CD14-positive monocyte (primary cell): Measurements from ENCODE around the gene CDKL2. TPM values are rescaled to one million over a fixed set of nuclear protein-coding genes. Genes with fewer than 3 reads are reported as not detected.
"Not testable (repeated sequence)": the region's sequence is repeated elsewhere in the genome, so short reads cannot be mapped to it uniquely, and the experiment has no call there.

Source experiments
- DNase-seq, 3 donors: peaks; one replicate each; pipeline ENCODE4 v3.0.0-alpha.2; 2011 to 2022
- H2AFZ ChIP-seq: 2 replicates; pipeline ENCODE4 v1.6.0; 2012; ENCODE audit warnings: mild to moderate bottlenecking, low read depth, low read length, inconsistent platforms; ENCODE audit not compliant: insufficient read depth, poor library complexity, severe bottlenecking
- H3K27ac ChIP-seq, 2 donors: 1 replicate in 1 of 2; 2 replicates in 1 of 2; pipeline ENCODE4 v1.5.1; 2012 to 2013; ENCODE audit warnings: low read length in 2 of 2, control low read depth in 1 of 2, inconsistent platforms in 1 of 2, low read depth in 1 of 2, mild to moderate bottlenecking in 1 of 2
- H3K27me3 ChIP-seq, 2 donors: one replicate each; pipeline versions ENCODE4 v1.6.0 to v1.6.1; 2011 to 2013; ENCODE audit warnings: low read length in 2 of 2; ENCODE audit not compliant: control insufficient read depth in 2 of 2, insufficient read depth in 2 of 2
- H3K36me3 ChIP-seq, 2 donors: replicated peaks in 1 of 2; 1 replicate in 1 of 2; 2 replicates in 1 of 2; pipeline versions ENCODE4 v1.5.1 to v1.6.1; 2012 to 2013; ENCODE audit warnings: low read length in 2 of 2, control low read depth in 1 of 2, inconsistent platforms in 1 of 2, mild to moderate bottlenecking in 1 of 2; ENCODE audit not compliant: insufficient read depth in 2 of 2, control insufficient read depth in 1 of 2
- H3K4me1 ChIP-seq, 2 donors: 1 replicate in 1 of 2; 2 replicates in 1 of 2; pipeline versions ENCODE4 v1.5.1 to v1.6.1; 2012 to 2013; ENCODE audit warnings: low read length in 2 of 2, control low read depth in 1 of 2, inconsistent platforms in 1 of 2, mild to moderate bottlenecking in 1 of 2, moderate library complexity in 1 of 2; ENCODE audit not compliant: insufficient read depth in 2 of 2, control insufficient read depth in 1 of 2
- H3K4me2 ChIP-seq: replicated peaks from 2 replicates; pipeline ENCODE3; 2012; ENCODE audit warnings: low read length, moderate library complexity, mild to moderate bottlenecking; ENCODE audit not compliant: poor library complexity, severe bottlenecking; ENCODE audit errors: extremely low read depth
- H3K4me3 ChIP-seq, 3 experiments: fragments of 200-600 bp in 1 of 3; sonication (generic) in 1 of 3; replicated peaks in 1 of 3; 1 replicate in 2 of 3; 2 replicates in 1 of 3; pipeline ENCODE4 v1.5.1; 2011 to 2013; ENCODE audit warnings: low read length in 3 of 3, mild to moderate bottlenecking in 3 of 3, control low read depth in 2 of 3, low read depth in 2 of 3, inconsistent platforms in 1 of 3, moderate library complexity in 1 of 3
- H3K79me2 ChIP-seq: 2 replicates; pipeline ENCODE4 v1.6.0; 2012; ENCODE audit warnings: mild to moderate bottlenecking, control low read depth, inconsistent platforms, low read length, moderate library complexity; ENCODE audit not compliant: insufficient read depth
- H3K9ac ChIP-seq: 2 replicates; pipeline ENCODE4 v1.6.0; 2017; ENCODE audit warnings: low read length, mild to moderate bottlenecking; ENCODE audit not compliant: insufficient read depth, poor library complexity, severe bottlenecking
- H3K9me3 ChIP-seq, 2 donors: replicated peaks in 1 of 2; 1 replicate in 1 of 2; 2 replicates in 1 of 2; pipeline versions ENCODE4 v1.5.1 to v1.6.1; 2012 to 2013; ENCODE audit warnings: low read length in 2 of 2, control low read depth in 1 of 2; ENCODE audit not compliant: control insufficient read depth in 1 of 2, insufficient read depth in 1 of 2
- H4K20me1 ChIP-seq: 2 replicates; pipeline ENCODE4 v1.6.0; 2012; ENCODE audit warnings: mild to moderate bottlenecking, low read length, control low read depth, moderate library complexity; ENCODE audit not compliant: insufficient read depth
- H3K27ac Mint-ChIP-seq, 7 donors: one replicate each; pipeline ENCODE4 v1.8.0; 2020; ENCODE audit warnings: mild to moderate bottlenecking in 7 of 7, mixed read lengths in 7 of 7, moderate library complexity in 6 of 7, inconsistent platforms in 2 of 7
- H3K27me3 Mint-ChIP-seq, 3 donors: one replicate each; pipeline ENCODE4 v1.8.0; 2021 to 2022; ENCODE audit warnings: low read depth in 3 of 3, mild to moderate bottlenecking in 3 of 3, mixed read lengths in 3 of 3, moderate library complexity in 3 of 3, inconsistent platforms in 1 of 3
- H3K36me3 Mint-ChIP-seq, 2 donors: one replicate each; pipeline ENCODE4 v1.8.0; 2020; ENCODE audit warnings: mixed read lengths in 2 of 2, inconsistent platforms in 1 of 2, mild to moderate bottlenecking in 1 of 2
- H3K4me1 Mint-ChIP-seq: one replicate; pipeline ENCODE4 v1.8.0; 2020; ENCODE audit warnings: mild to moderate bottlenecking, mixed read lengths
- H3K4me3 Mint-ChIP-seq, 2 donors: one replicate each; pipeline ENCODE4 v1.8.0; 2020; ENCODE audit warnings: mild to moderate bottlenecking in 2 of 2, mixed read lengths in 2 of 2, moderate library complexity in 1 of 2
- H3K9me3 Mint-ChIP-seq, 7 donors: one replicate each; pipeline ENCODE4 v1.8.0; 2020 to 2022; ENCODE audit warnings: mixed read lengths in 7 of 7, mild to moderate bottlenecking in 6 of 7, moderate library complexity in 6 of 7, inconsistent platforms in 2 of 7
- CTCF ChIP-seq: fragments of 200-600 bp; IDR thresholded peaks from one replicate; pipeline ENCODE4 v1.8.0; 2022; ENCODE audit warnings: antibody characterized with exemption, mild to moderate bottlenecking
- WGBS: methylation state at CpG from one replicate; pipeline ENCODE4 v1.1.5; 2013; ENCODE audit warnings: missing lambda C conversion rate; ENCODE audit not compliant: insufficient coverage; 5-methylcytosine and 5-hydroxymethylcytosine counted together
- intact Hi-C, 2 donors: fragments of 100-400 bp; cut with micrococcal nuclease; formaldehyde crosslinking; loops; one replicate each; pipeline versions ENCODE4 v1.15.0 to v1.15.1; 2023
- polyA plus RNA-seq, 3 donors: library from polyadenylated mRNA; depleted of rRNA in 1 of 3; unstranded in 2 of 3; stranded (reverse) in 1 of 3; fragments of 300-500 nt in 2 of 3; fragments of >200 nt in 1 of 3; fragmentation: Illumina TruSeq in 2 of 3; gene quantifications; 1 replicate in 2 of 3; 2 replicates in 1 of 3; pipeline ENCODE4 v1.2.3, GENCODE V29; 2012 to 2021

Gene CDKL2
- polyA plus RNA-seq, 3 donors, result not detected

GRCh38 chr4:75545526-75545925 is 84.8 kb downstream of the CDKL2 start:
- Histone ChIP-seq H3K9me3 (no peaks in the 10 kb centered on the region), H2AFZ (no peak overlapping the region), H3K4me3 (no peak overlapping the region), H3K4me2 (no peak overlapping the region), H3K27me3 (no peaks in the 10 kb centered on the region), H3K36me3 (peaks cover 6 to 12% of the 10 kb centered on the region in 2 donors), H4K20me1 (no peaks in the 10 kb centered on the region), H3K9ac (no peak overlapping the region), H3K27ac (no peak overlapping the region), H3K79me2 (no peaks in the 10 kb centered on the region), H3K4me1 (peaks cover 5% of the 10 kb centered on the region in 2 donors)
- peak overlapping the region in 1 of 7 donors; percentile 30 for H3K27ac Mint-ChIP-seq
- intact Hi-C loops, result no loop called here
- 98% methylated on average over 5 of the region's 5 CpGs for WGBS
- TF ChIP-seq CTCF, result no peak
- peaks cover 0 to 4% (median 0%) of the 10 kb centered on the region in 7 donors for H3K9me3 Mint-ChIP-seq
- DNase-seq, result no peak
- H3K36me3 Mint-ChIP-seq, result peaks cover 2 to 13% of the 10 kb centered on the region in 2 donors
- H3K4me1 Mint-ChIP-seq, result peaks cover 6% of the 10 kb centered on the region
- H3K4me3 Mint-ChIP-seq, result no peak overlapping the region
- H3K27me3 Mint-ChIP-seq, result no peaks in the 10 kb centered on the region

GRCh38 chr4:75544870-75545269 is 85.5 kb downstream of the CDKL2 start:
- no peak for TF ChIP-seq CTCF
- Histone ChIP-seq H2AFZ (no peak overlapping the region), H3K4me1 (peaks cover 5% of the 10 kb centered on the region in 2 donors), H3K9me3 (no peaks in the 10 kb centered on the region), H3K4me3 (no peak overlapping the region), H3K9ac (no peak overlapping the region), H3K36me3 (peaks cover 6 to 12% of the 10 kb centered on the region in 2 donors), H3K79me2 (no peaks in the 10 kb centered on the region), H3K27me3 (no peaks in the 10 kb centered on the region), H3K4me2 (no peak overlapping the region), H3K27ac (no peak overlapping the region), H4K20me1 (no peaks in the 10 kb centered on the region)
- Mint-ChIP-seq H3K36me3 (peaks cover 2 to 17% of the 10 kb centered on the region in 2 donors), H3K9me3 (peaks cover 0 to 4% (median 0%) of the 10 kb centered on the region in 7 donors), H3K4me3 (no peak overlapping the region), H3K27ac (no peak overlapping the region), H3K27me3 (no peaks in the 10 kb centered on the region), H3K4me1 (peaks cover 6% of the 10 kb centered on the region)
- no peak for DNase-seq
- WGBS, result 85% methylated on average over 2 of the region's 3 CpGs
- intact Hi-C loops, result no loop called here

- WGBS, result no CpG with 5 or more reads among the region's 8 CpGs
- DNase-seq, H2AFZ ChIP-seq, H3K27me3 Mint-ChIP-seq, H3K9me3 Mint-ChIP-seq, H3K4me3 Mint-ChIP-seq, intact Hi-C loops, H3K4me3 ChIP-seq, H3K4me2 ChIP-seq, H3K79me2 ChIP-seq, H3K4me1 Mint-ChIP-seq, H3K9me3 ChIP-seq, H3K27me3 ChIP-seq, H4K20me1 ChIP-seq, H3K27ac ChIP-seq, H3K9ac ChIP-seq, H3K4me1 ChIP-seq: not testable (repeated sequence)
- Mint-ChIP-seq H3K36me3 (peaks cover 2 to 19% of the 10 kb centered on the region in 2 donors), H3K27ac (peak overlapping the region in 1 of 7 donors; percentile 43)
- peaks cover 6 to 12% of the 10 kb centered on the region in 2 donors for H3K36me3 ChIP-seq
Measured at GRCh38 chr4:75544220-75544619, 86.1 kb downstream of the CDKL2 start.
